ENCODE measurements around the gene KCTD2.
A peak's percentile ranks its signal among the peaks of the same experiment; 100 is the strongest.

KCTD2 gene

GRCh38 chr17:75064460-75064859 is 17.4 kb downstream of the KCTD2 start:
- TF ChIP-seq CTCF (IDR thresholded peaks at IDR 0.05), result no peak

- TF ChIP-seq CTCF (IDR thresholded peaks at IDR 0.05), result no peak
These were observed 18.0 kb downstream of the KCTD2 start for GRCh38 chr17:75064867-75065561.

- no peak for TF ChIP-seq CTCF (IDR thresholded peaks at IDR 0.05)
These were observed 18.6 kb downstream of the KCTD2 start for GRCh38 chr17:75065562-75066151.

GRCh38 chr17:75067856-75068255 is 20.8 kb downstream of the KCTD2 start:
- no peak for TF ChIP-seq CTCF (IDR thresholded peaks at IDR 0.05)

- TF ChIP-seq CTCF (IDR thresholded peaks at IDR 0.05), result no peak
These were observed 21.7 kb downstream of the KCTD2 start for GRCh38 chr17:75068750-75069149.

- peak; percentile 36 for TF ChIP-seq CTCF (IDR thresholded peaks at IDR 0.05)
These were observed 22.8 kb downstream of the KCTD2 start for GRCh38 chr17:75069783-75070182.

GRCh38 chr17:75073618-75074047 is 26.6 kb downstream of the KCTD2 start:
- TF ChIP-seq CTCF (IDR thresholded peaks at IDR 0.05), result no peak
